ENCODE results near the gene VKORC1L1. TPM values are rescaled to one million over a fixed set of nuclear protein-coding genes. Genes with fewer than 3 reads are reported as not detected.
"Not testable (repeated sequence)": the region's sequence is repeated elsewhere in the genome, so short reads cannot be mapped to it uniquely, and the experiment has no call there.

Gene VKORC1L1
- total and polyA plus RNA-seq, 2 of the 8 experiments (the other 6 are each of a cell fraction or from before 2014, with no cell fraction given) = 12.7 to 45.3 TPM

GRCh38 chr7:65889722-65890121 lies 16.8 kb downstream of the VKORC1L1 start:
- H3K9me3 ChIP-seq (ENCODE audit: insufficient read depth in 2 of 2, low read depth in 1 of 2, low read length in 1 of 2); H2BK20ac ChIP-seq (ENCODE audit: low read length); CTCF ChIA-PET (ENCODE audit: partially characterized antibody); H4K8ac ChIP-seq (ENCODE audit: extremely low read depth, insufficient read depth, low read length); H3K4ac ChIP-seq (replicated peaks; ENCODE audit: insufficient read length, low read depth, low read length); H4K5ac ChIP-seq (ENCODE audit: insufficient read length, low read depth, low read length); H2AFZ ChIP-seq (ENCODE audit: low read length); H4K91ac ChIP-seq (replicated peaks; ENCODE audit: insufficient read length, low read length); FAIRE-seq; H2BK5ac ChIP-seq (ENCODE audit: low read depth, low read length); H3K27me3 ChIP-seq (replicated peaks in 1 of 4; ENCODE audit: control insufficient read depth in 3 of 4, extremely low read depth in 1 of 4, insufficient read depth in 3 of 4, low read length in 3 of 4); H3K36me3 ChIP-seq (ENCODE audit: control insufficient read depth in 2 of 4, insufficient read depth in 4 of 4, low read length in 3 of 4); H2BK120ac ChIP-seq (replicated peaks; ENCODE audit: low read depth, low read length); H3K18ac ChIP-seq (ENCODE audit: extremely low read depth, low read length); H2AK5ac ChIP-seq (ENCODE audit: low read depth, low read length); H3K9ac ChIP-seq (replicated peaks in 1 of 4; ENCODE audit: extremely low read depth in 1 of 4, low read depth in 3 of 4, low read length in 3 of 4); H3K4me1 ChIP-seq (replicated peaks in 1 of 4; ENCODE audit: control insufficient read depth in 3 of 4, insufficient read depth in 4 of 4, low read length in 3 of 4); H3K23ac ChIP-seq (ENCODE audit: insufficient read length); H2BK15ac ChIP-seq (ENCODE audit: low read length); H4K20me1 ChIP-seq (replicated peaks in 1 of 2; ENCODE audit: control insufficient read depth in 1 of 2, insufficient read depth in 2 of 2, low read length in 2 of 2); H3K79me1 ChIP-seq (ENCODE audit: low read depth, low read length); H3K27ac ChIP-seq (ENCODE audit: low read depth, low read length); H3K4me2 ChIP-seq (ENCODE audit: insufficient read depth in 1 of 2, low read depth in 2 of 2, low read length in 2 of 2); H3K4me3 ChIP-seq (ENCODE audit: extremely low read depth in 1 of 4, insufficient read depth in 2 of 4, low read depth in 3 of 4, low read length in 4 of 4); POLR2A ChIA-PET (ENCODE audit: partially characterized antibody); H3K23me2 ChIP-seq (ENCODE audit: low read depth, low read length); H3K56ac ChIP-seq (replicated peaks; ENCODE audit: insufficient read length, low read depth, low read length); H2BK12ac ChIP-seq (ENCODE audit: low read depth, low read length); DNase-seq (ENCODE audit: low read depth in 1 of 2, low spot score in 2 of 2); H3K14ac ChIP-seq (ENCODE audit: insufficient read length): not testable (repeated sequence)
- WGBS, 2 experiments (ENCODE audit: extremely low coverage in 1 of 2, insufficient coverage in 1 of 2, insufficient read length in 1 of 2, insufficient replicate concordance in 2 of 2, low coverage in 1 of 2, low lambda C conversion rate in 2 of 2, missing lambda C conversion rate in 1 of 2) = 100% methylated on average over 2 of the region's 2 CpGs; no CpG with 5 or more reads in 1 of the 2 experiments
- H3K79me2 ChIP-seq (ENCODE audit: control insufficient read depth in 1 of 2, insufficient read depth in 2 of 2, low read length in 2 of 2) = peaks cover 0 to 30% of the 10 kb centered on the region in 2 experiments; a peak in 2 of 4 replicates
